HG02763 (cell line): Measurements from ENCODE around the gene FGGY.

ENCODE experiments used
- ATAC-seq: cut with Tn5 transposase; IDR thresholded peaks from one replicate; pipeline ENCODE4 v1.9.1; 2021; ENCODE audit warnings: mild to moderate bottlenecking, moderate library complexity; ENCODE audit not compliant: unreplicated experiment

FGGY gene

GRCh38 chr1:59314776-59315528, 18.1 kb downstream of the FGGY start:
- ATAC-seq, result no peak

GRCh38 chr1:59315529-59316463, 18.9 kb downstream of the FGGY start:
- ATAC-seq, result no peak

- ATAC-seq, result no peak
Measured at GRCh38 chr1:59316497-59317128, 19.7 kb downstream of the FGGY start.

- ATAC-seq, result no peak
Measured at GRCh38 chr1:59317343-59317742, 20.4 kb downstream of the FGGY start.

GRCh38 chr1:59317780-59318179, 20.9 kb downstream of the FGGY start:
- ATAC-seq, result no peak

- no peak for ATAC-seq
Measured at GRCh38 chr1:59318271-59318860, 21.5 kb downstream of the FGGY start.

GRCh38 chr1:59322394-59322793, 25.5 kb downstream of the FGGY start:
- no peak for ATAC-seq

- no peak for ATAC-seq
Measured at GRCh38 chr1:59322814-59323213, 25.9 kb downstream of the FGGY start.

GRCh38 chr1:59323879-59324278, 27.0 kb downstream of the FGGY start:
- ATAC-seq, result no peak

- no peak for ATAC-seq
Measured at GRCh38 chr1:59328353-59328752, 31.5 kb downstream of the FGGY start.

- no peak for ATAC-seq
Measured at GRCh38 chr1:59329412-59330053, 32.6 kb downstream of the FGGY start.

GRCh38 chr1:59331686-59332620, 35.1 kb downstream of the FGGY start:
- ATAC-seq, result no peak

GRCh38 chr1:59332983-59333382, 36.1 kb downstream of the FGGY start:
- ATAC-seq, result no peak

GRCh38 chr1:59333626-59334277, 36.9 kb downstream of the FGGY start:
- no peak for ATAC-seq

- no peak for ATAC-seq
Measured at GRCh38 chr1:59340411-59341307, 43.8 kb downstream of the FGGY start.

GRCh38 chr1:59342801-59343575, 46.1 kb downstream of the FGGY start:
- no peak for ATAC-seq

- no peak for ATAC-seq
Measured at GRCh38 chr1:59343576-59343840, 46.6 kb downstream of the FGGY start.

- no peak for ATAC-seq
Measured at GRCh38 chr1:59345221-59345620, 48.3 kb downstream of the FGGY start.
